SK-N-MC (cell line): ENCODE data around the gene TMEM14B.
A peak's percentile ranks its signal among the peaks of the same experiment; 100 is the strongest.

Source experiments
- EZH2 ChIP-seq: fragments of 200-600 bp; sonication (generic); IDR thresholded peaks from one replicate; pipeline ENCODE4 v1.6.1; 2017; ENCODE audit warnings: antibody characterized with exemption
- POLR2AphosphoS5 ChIP-seq: IDR thresholded peaks from 2 replicates; pipeline ENCODE4 v1.6.1; 2012; ENCODE audit warnings: mild to moderate bottlenecking, low read depth, low read length, borderline replicate concordance

DNA sequence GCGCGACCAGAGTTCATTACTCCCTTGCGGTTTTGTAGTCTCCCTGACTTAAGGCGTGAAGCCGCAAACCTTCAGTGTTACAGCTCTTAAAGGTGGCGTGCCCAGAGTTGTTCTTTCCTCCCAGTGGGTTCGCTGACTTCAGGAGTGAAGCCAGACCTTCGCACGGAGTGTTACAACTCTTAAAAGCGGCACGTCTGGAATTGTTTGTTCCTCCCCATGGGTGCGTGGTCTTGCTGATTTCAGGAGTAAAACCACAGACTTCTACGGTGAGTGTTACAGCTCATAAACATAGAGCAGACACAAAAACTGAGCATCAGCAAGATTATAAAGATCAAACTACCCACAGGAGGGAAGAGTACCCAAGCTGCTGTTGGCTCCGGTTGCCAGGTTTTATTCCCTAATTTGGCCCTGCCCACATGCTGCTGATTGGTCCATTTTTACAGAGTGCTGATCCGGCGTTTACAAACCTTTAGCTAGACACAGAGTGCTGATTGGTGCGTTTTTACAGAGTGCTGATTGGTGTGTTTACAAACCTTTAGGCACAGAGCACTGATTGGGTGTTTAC lies 14.4 kb upstream of the TMEM14B start:
- peak; percentile 75 for TF ChIP-seq POLR2AphosphoS5
- TF ChIP-seq EZH2, result no peak
